C4-2B (cell line): Measurements from ENCODE around the gene EIF4A2.
"Not testable (repeated sequence)": the region's sequence is repeated elsewhere in the genome, so short reads cannot be mapped to it uniquely, and the experiment has no call there.

ENCODE experiments used
- H3K27ac ChIP-seq: fragments of 450-650 bp; 2 replicates; pipeline ENCODE4 v1.5.1; 2017
- ZFX ChIP-seq: fragments of 450-650 bp; IDR thresholded peaks from 2 replicates; pipeline ENCODE4 v1.6.1; 2017
- TF ChIP-seq, protein P1 (sequence below): fragments of 450-650 bp; conservative IDR thresholded peaks from 2 replicates; pipeline ENCODE4 v1.5.1; 2017; ENCODE audit warnings: mild to moderate bottlenecking

EIF4A2 gene

GRCh38 chr3:186800285-186800684, 16.9 kb downstream of the EIF4A2 start:
- H3K27ac ChIP-seq = no peak overlapping the region
- TF ChIP-seq, protein P1, sequence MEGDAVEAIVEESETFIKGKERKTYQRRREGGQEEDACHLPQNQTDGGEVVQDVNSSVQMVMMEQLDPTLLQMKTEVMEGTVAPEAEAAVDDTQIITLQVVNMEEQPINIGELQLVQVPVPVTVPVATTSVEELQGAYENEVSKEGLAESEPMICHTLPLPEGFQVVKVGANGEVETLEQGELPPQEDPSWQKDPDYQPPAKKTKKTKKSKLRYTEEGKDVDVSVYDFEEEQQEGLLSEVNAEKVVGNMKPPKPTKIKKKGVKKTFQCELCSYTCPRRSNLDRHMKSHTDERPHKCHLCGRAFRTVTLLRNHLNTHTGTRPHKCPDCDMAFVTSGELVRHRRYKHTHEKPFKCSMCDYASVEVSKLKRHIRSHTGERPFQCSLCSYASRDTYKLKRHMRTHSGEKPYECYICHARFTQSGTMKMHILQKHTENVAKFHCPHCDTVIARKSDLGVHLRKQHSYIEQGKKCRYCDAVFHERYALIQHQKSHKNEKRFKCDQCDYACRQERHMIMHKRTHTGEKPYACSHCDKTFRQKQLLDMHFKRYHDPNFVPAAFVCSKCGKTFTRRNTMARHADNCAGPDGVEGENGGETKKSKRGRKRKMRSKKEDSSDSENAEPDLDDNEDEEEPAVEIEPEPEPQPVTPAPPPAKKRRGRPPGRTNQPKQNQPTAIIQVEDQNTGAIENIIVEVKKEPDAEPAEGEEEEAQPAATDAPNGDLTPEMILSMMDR = no peak
- TF ChIP-seq ZFX = no peak

- TF ChIP-seq, protein P1 = no peak
- TF ChIP-seq ZFX = no peak
- no peak overlapping the region for H3K27ac ChIP-seq
These were observed 19.3 kb downstream of the EIF4A2 start for GRCh38 chr3:186802701-186803100.

GRCh38 chr3:186803447-186803846, 20.1 kb downstream of the EIF4A2 start:
- H3K27ac ChIP-seq = not testable (repeated sequence)

DNA sequence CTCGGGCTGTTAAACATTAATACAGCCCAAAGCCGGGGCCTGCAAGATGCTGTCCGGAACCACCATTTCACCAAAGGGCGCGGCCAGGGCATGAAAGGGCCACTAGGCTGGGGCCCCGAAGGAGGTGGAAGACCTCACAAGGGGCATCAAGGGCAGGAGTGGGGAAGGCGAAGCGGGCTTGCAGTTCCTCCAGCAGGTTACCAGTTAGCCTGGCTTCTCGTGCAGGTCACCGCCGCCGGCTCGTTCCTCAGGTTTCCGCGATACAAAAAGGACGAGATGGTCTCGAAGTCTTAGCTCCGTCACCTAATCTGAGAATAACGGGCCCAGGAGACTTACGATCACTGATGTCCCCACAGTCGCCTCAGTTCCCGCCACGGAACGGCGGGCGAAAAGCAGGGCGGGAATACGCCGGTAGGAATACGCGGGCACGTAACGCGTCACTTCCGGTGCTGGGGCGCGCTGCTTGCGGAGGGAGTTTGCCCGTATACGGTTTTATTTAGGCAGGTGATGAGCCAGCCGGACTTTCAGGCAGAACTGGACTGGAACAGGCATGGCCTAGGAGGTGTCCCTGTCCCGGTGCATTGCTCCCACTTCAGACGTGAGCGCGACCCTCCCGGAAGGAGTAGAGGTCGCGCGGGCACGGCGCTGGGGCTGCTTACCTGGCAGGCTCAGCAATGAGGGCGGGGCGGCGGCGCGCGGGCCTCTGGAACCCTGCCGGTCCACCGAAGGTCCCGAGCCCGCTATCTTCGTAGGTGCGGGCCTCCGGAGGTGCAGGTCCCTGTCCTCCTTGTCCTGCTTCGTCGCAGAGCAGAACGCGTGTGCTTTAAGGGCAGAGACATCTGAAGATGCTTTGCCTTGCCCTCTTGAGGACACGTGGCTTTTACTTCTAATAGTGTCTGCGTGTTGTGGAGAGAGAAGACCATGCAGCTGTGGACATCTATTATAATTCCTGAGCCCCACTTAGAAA, 23.0 kb downstream of the EIF4A2 start, which contains the start of gene RFC4:
TSS of gene RFC4 (minus strand) at position 394 of the 967 bp plus-strand sequence. CDS start 1,769 bp downstream, outside the sequence.
- TF ChIP-seq ZFX = peak; percentile 70
- TF ChIP-seq, protein P1 = no peak
- peak within 1 kb of the TSS; percentile 92 for H3K27ac ChIP-seq

- TF ChIP-seq, protein P1 = no peak
- TF ChIP-seq ZFX = no peak
- peak overlapping the region; percentile 92 for H3K27ac ChIP-seq
These were observed 23.9 kb downstream of the EIF4A2 start for GRCh38 chr3:186807231-186807630.

- no peak for TF ChIP-seq ZFX
- no peak overlapping the region for H3K27ac ChIP-seq
These were observed 27.1 kb downstream of the EIF4A2 start for GRCh38 chr3:186810336-186810996.

DNA sequence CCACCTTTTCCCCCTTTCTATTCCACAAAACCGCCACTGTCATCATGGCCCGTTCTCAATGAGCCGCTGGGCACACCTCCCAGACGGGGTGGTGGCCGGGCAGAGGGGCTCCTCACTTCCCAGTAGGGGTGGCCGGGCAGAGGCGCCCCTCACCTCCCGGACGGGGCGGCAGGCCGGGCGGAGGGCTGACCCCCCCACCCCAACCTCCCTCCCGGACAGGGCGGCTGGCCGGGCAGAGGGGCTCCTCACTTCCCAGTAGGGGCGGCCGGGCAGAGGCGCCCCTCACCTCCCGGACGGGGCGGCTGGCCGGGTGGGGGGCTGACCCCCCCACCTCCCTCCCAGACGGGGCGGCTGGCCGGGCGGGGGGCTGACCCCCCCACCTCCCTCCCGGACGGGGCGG, 27.9 kb downstream of the EIF4A2 start:
- not testable (repeated sequence) for H3K27ac ChIP-seq

DNA sequence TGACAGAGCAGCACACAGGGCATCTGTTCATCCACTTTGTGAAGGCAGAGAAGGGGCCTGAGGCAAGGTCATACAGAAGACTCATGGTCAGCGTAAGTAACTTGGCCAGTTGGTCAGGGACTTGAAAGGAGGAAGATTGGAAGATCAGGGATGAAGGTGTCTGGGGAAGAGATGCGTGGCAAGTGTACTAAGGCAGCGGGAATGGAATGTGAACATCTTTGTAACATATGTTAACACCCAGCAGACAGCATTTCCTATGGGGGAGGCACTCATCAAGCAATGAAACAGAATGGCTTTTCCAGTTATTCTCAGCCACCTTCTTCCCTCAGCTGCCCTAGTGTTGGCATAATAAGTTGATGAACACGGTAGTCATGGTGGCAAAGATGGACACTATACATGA, 30.7 kb downstream of the EIF4A2 start:
- TF ChIP-seq, protein P1 = no peak
- TF ChIP-seq ZFX = no peak

More for the DNA sequence above, 30.7 kb downstream of the EIF4A2 start:
- no peak overlapping the region for H3K27ac ChIP-seq
